ENCODE measurements around the gene HSF4. TPM values are rescaled to one million over a fixed set of nuclear protein-coding genes. Genes with fewer than 3 reads are reported as not detected.

HSF4 gene
- polyA plus RNA-seq, 2 of the 4 experiments (the other 2 are of a cell fraction): 8.3 to 15.3 TPM

DNA sequence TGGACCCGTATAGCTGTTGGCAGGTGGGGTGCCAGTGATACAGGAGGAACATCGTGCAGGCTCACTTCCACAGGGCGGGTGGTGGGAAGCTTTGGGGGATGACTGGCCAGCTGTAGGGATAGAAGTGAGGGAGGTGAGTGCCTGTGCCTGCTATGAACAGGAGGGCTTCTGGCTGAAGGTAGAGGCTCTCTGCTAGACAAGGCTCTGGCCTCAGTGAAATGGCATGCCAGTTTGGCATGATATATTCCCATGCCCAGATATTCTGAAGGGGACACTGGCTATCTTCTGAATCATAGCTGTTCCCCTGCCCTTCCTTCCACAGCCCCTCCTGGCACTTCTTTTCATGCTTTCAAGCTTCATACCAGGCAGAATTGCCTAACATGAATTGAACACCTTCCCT lies 35.7 kb upstream of the HSF4 start (continued):
- TF ChIP-seq, protein P1, sequence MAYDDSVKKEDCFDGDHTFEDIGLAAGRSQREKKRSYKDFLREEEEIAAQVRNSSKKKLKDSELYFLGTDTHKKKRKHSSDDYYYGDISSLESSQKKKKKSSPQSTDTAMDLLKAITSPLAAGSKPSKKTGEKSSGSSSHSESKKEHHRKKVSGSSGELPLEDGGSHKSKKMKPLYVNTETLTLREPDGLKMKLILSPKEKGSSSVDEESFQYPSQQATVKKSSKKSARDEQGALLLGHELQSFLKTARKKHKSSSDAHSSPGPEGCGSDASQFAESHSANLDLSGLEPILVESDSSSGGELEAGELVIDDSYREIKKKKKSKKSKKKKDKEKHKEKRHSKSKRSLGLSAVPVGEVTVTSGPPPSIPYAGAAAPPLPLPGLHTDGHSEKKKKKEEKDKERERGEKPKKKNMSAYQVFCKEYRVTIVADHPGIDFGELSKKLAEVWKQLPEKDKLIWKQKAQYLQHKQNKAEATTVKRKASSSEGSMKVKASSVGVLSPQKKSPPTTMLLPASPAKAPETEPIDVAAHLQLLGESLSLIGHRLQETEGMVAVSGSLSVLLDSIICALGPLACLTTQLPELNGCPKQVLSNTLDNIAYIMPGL (CRISPR knock-in tag; IDR thresholded peaks at IDR 0.05; ENCODE audit: borderline replicate concordance): no peak
- TF ChIP-seq NPAS2 (CRISPR knock-in tag; IDR thresholded peaks at IDR 0.05; ENCODE audit: borderline replicate concordance) (no peak), TP53 (CRISPR knock-in tag; IDR thresholded peaks at IDR 0.05) (no peak), RCOR1 (IDR thresholded peaks at IDR 0.05; ENCODE audit: low read depth, low read length) (no peak), ESRRA (IDR thresholded peaks at IDR 0.05; ENCODE audit: borderline replicate concordance, low read length) (no peak), HDAC2 (IDR thresholded peaks at IDR 0.05) (no peak), ZSCAN20 (CRISPR knock-in tag; IDR thresholded peaks at IDR 0.05) (no peak), EHMT2 (IDR thresholded peaks at IDR 0.05; ENCODE audit: low read depth) (no peak), MAZ (IDR thresholded peaks at IDR 0.05; ENCODE audit: borderline replicate concordance, low read depth, low read length) (no peak)

DNA sequence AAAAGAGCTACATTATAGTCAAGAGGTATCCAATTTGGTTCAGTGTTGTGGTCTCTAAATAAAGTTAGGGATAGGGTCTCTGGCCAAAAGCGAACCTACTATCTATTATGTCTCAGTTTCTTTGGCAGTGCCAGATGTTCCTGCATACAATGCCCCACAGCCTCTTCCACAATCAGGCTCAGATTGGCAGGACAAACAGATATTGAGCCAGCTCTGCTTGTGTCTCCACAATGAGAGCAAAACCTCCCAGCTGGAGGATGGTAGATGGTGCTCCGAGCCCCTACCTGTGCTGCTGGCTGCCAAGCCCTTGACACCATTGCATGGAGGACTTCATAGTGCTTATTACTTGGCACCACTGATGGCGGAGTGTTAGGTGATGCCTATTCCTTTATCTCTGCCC lies 35.1 kb upstream of the HSF4 start:
- 97% methylated on average over 3 of the region's 3 CpGs for WGBS (ENCODE audit: missing lambda C conversion rate)
- no peaks in the 10 kb centered on the region for H3K9me3 ChIP-seq
- DNase-seq (ENCODE audit: low read depth in 1 of 2, low spot score in 1 of 2) (no peak), ATAC-seq (no peak; a peak in 1 of 6 replicates), FAIRE-seq (no peak)
- H3K27ac ChIP-seq: no peak overlapping the region
- POLR2A ChIA-PET: no interaction called here
- no peak overlapping the region for H3K4me2 ChIP-seq
- no peak overlapping the region for H3K4me3 ChIP-seq
- CTCF ChIA-PET: interaction anchor here (0.9 to 3.6 kb wide), 8 partner anchors 10 to 153 kb away, joined by 3 to 18 read pairs (median 4); partner anchors contain the start of gene B3GNT9
- no peaks in the 10 kb centered on the region for H3K4me1 ChIP-seq
- TF ChIP-seq HEYL (CRISPR knock-in tag; IDR thresholded peaks at IDR 0.05): no peak

DNA sequence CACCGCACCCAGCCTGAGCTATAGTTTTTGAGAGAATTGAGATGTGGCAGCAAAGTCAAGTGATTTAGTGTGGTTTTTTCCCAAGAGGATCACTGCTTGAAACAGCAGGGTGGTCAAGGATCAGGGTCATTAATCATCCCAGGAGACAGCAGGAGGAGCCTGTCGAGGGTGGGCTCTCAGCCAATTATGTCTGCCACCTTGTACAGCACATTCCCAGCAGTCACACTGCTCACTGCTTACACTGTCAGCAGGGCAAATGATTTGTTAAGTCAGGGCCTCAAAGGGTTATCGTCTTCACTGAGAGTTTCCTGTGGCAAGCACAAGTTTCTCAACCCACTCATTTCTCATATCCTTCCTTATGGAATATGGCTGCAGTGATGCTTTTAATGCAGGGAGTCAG lies 26.9 kb upstream of the HSF4 start:
- Histone ChIP-seq H3K4me1 (no peaks in the 10 kb centered on the region), H3K9me3 (no peaks in the 10 kb centered on the region), H3K4me3 (no peak overlapping the region), H3K4me2 (no peak overlapping the region), H3K27ac (no peak overlapping the region)
- TF ChIP-seq, protein P2, sequence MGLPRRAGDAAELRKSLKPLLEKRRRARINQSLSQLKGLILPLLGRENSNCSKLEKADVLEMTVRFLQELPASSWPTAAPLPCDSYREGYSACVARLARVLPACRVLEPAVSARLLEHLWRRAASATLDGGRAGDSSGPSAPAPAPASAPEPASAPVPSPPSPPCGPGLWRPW (IDR thresholded peaks at IDR 0.05): no peak
- TF ChIP-seq CBX2 (IDR thresholded peaks at IDR 0.05; ENCODE audit: borderline replicate concordance, low read depth) (no peak), MAZ (IDR thresholded peaks at IDR 0.05; ENCODE audit: borderline replicate concordance, low read depth, low read length) (no peak), PHF8 (IDR thresholded peaks at IDR 0.05; ENCODE audit: borderline replicate concordance, low read depth) (no peak), NPAS2 (CRISPR knock-in tag; IDR thresholded peaks at IDR 0.05; ENCODE audit: borderline replicate concordance) (no peak), TP53 (CRISPR knock-in tag; IDR thresholded peaks at IDR 0.05) (no peak), RAD21 (conservative IDR thresholded peaks at IDR 0.05 in 1 of 2, IDR thresholded peaks at IDR 0.05 in 1 of 2) (no peak), POLR2A (IDR thresholded peaks at IDR 0.05; ENCODE audit: low read length) (no peak), POLR2AphosphoS2 (conservative IDR thresholded peaks at IDR 0.05; ENCODE audit: low read length) (no peak), ZSCAN20 (CRISPR knock-in tag; IDR thresholded peaks at IDR 0.05) (no peak), NR3C1 (IDR thresholded peaks at IDR 0.05) (no peak), KDM1A (IDR thresholded peaks at IDR 0.05; ENCODE audit: low read depth) (no peak), JUN (IDR thresholded peaks at IDR 0.05) (no peak)
- TF ChIP-seq, protein P3, sequence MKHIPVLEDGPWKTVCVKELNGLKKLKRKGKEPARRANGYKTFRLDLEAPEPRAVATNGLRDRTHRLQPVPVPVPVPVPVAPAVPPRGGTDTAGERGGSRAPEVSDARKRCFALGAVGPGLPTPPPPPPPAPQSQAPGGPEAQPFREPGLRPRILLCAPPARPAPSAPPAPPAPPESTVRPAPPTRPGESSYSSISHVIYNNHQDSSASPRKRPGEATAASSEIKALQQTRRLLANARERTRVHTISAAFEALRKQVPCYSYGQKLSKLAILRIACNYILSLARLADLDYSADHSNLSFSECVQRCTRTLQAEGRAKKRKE (CRISPR knock-in tag; IDR thresholded peaks at IDR 0.05; ENCODE audit: low read depth): no peak
- TF ChIP-seq, protein P4, sequence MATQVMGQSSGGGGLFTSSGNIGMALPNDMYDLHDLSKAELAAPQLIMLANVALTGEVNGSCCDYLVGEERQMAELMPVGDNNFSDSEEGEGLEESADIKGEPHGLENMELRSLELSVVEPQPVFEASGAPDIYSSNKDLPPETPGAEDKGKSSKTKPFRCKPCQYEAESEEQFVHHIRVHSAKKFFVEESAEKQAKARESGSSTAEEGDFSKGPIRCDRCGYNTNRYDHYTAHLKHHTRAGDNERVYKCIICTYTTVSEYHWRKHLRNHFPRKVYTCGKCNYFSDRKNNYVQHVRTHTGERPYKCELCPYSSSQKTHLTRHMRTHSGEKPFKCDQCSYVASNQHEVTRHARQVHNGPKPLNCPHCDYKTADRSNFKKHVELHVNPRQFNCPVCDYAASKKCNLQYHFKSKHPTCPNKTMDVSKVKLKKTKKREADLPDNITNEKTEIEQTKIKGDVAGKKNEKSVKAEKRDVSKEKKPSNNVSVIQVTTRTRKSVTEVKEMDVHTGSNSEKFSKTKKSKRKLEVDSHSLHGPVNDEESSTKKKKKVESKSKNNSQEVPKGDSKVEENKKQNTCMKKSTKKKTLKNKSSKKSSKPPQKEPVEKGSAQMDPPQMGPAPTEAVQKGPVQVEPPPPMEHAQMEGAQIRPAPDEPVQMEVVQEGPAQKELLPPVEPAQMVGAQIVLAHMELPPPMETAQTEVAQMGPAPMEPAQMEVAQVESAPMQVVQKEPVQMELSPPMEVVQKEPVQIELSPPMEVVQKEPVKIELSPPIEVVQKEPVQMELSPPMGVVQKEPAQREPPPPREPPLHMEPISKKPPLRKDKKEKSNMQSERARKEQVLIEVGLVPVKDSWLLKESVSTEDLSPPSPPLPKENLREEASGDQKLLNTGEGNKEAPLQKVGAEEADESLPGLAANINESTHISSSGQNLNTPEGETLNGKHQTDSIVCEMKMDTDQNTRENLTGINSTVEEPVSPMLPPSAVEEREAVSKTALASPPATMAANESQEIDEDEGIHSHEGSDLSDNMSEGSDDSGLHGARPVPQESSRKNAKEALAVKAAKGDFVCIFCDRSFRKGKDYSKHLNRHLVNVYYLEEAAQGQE (IDR thresholded peaks at IDR 0.05): no peak
- TF ChIP-seq, protein P5, sequence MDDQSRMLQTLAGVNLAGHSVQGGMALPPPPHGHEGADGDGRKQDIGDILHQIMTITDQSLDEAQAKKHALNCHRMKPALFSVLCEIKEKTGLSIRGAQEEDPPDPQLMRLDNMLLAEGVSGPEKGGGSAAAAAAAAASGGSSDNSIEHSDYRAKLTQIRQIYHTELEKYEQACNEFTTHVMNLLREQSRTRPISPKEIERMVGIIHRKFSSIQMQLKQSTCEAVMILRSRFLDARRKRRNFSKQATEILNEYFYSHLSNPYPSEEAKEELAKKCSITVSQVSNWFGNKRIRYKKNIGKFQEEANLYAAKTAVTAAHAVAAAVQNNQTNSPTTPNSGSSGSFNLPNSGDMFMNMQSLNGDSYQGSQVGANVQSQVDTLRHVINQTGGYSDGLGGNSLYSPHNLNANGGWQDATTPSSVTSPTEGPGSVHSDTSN (IDR thresholded peaks at IDR 0.05): no peak
- 71% methylated on average over 3 of the region's 3 CpGs for WGBS (ENCODE audit: missing lambda C conversion rate)
- CTCF ChIA-PET: interaction anchor here (0.7 to 15.6 kb wide), 7 partner anchors 17 to 177 kb away, joined by 3 to 193 read pairs (median 3); partner anchors contain the start of genes B3GNT9 and CES3
- ATAC-seq (no peak), FAIRE-seq (no peak), DNase-seq (ENCODE audit: low read depth in 1 of 2, low spot score in 1 of 2) (no peak)
- POLR2A ChIA-PET: no interaction called here
